Thymus (tissue), 11 donors: ENCODE measurements around the gene GOSR1. TPM values are rescaled to one million over a fixed set of nuclear protein-coding genes. Genes with fewer than 3 reads are reported as not detected.
"Not testable (repeated sequence)": the region's sequence is repeated elsewhere in the genome, so short reads cannot be mapped to it uniquely, and the experiment has no call there.

ENCODE experiments used
- DNase-seq, 9 donors: peaks; one replicate each; pipeline ENCODE4 v3.0.0-alpha.2; 2013; ENCODE audit warnings: low spot score in 9 of 9, low read depth in 6 of 9, missing footprints in 1 of 9
- H3K27ac ChIP-seq, 2 donors: one replicate each; pipeline ENCODE4 v1.5.1; 2013; ENCODE audit warnings: control low read depth in 1 of 2, low read depth in 1 of 2, low read length in 1 of 2, mild to moderate bottlenecking in 1 of 2, moderate library complexity in 1 of 2
- H3K27me3 ChIP-seq, 2 donors: one replicate each; pipeline ENCODE4 v1.5.1; 2013; ENCODE audit warnings: low read length in 1 of 2; ENCODE audit not compliant: control insufficient read depth in 2 of 2, insufficient read depth in 1 of 2
- H3K36me3 ChIP-seq, 2 donors: one replicate each; pipeline ENCODE4 v1.5.1; 2013; ENCODE audit warnings: low read length in 1 of 2, mild to moderate bottlenecking in 1 of 2, moderate library complexity in 1 of 2; ENCODE audit not compliant: control insufficient read depth in 2 of 2, insufficient read depth in 2 of 2
- H3K4me1 ChIP-seq, 2 donors: one replicate each; pipeline ENCODE4 v1.5.1; 2013; ENCODE audit warnings: low read length in 2 of 2; ENCODE audit not compliant: control insufficient read depth in 2 of 2, insufficient read depth in 2 of 2
- H3K4me3 ChIP-seq, 2 donors: one replicate each; pipeline ENCODE4 v1.5.1; 2013; ENCODE audit warnings: low read length in 2 of 2, control low read depth in 1 of 2, mild to moderate bottlenecking in 1 of 2
- H3K9me3 ChIP-seq, 2 donors: one replicate each; pipeline ENCODE4 v1.5.1; 2013; ENCODE audit warnings: low read length in 1 of 2, mild to moderate bottlenecking in 1 of 2; ENCODE audit not compliant: control insufficient read depth in 2 of 2, insufficient read depth in 1 of 2
- WGBS: extraction: QIAGEN DNeasy Blood & Tissue Kit; methylation state at CpG from one replicate; pipeline ENCODE4 v1.1.7; 2013; 5-methylcytosine and 5-hydroxymethylcytosine counted together
- polyA plus RNA-seq: library from polyadenylated mRNA; stranded (reverse); fragments of 200-250 nt; gene quantifications from one replicate; pipeline ENCODE4 v1.2.3, GENCODE V29; 2013
- total RNA-seq: library from RNA; stranded (reverse); fragments of 120-200 nt; gene quantifications from one replicate; pipeline ENCODE4 v1.2.4, GENCODE V29; 2013
- donor health status: healthy.

GOSR1 gene
- total and polyA plus RNA-seq, 2 donors, result 22.2 to 26.2 TPM

GRCh38 chr17:30514895-30515596, 37.8 kb downstream of the GOSR1 start:
- peak in 1 of 9 donors; percentile 48 for DNase-seq
- peaks cover 2 to 6% of the 10 kb centered on the region in 2 donors for H3K4me1 ChIP-seq
- peaks cover 13 to 37% of the 10 kb centered on the region in 2 donors for H3K36me3 ChIP-seq
- no peaks in the 10 kb centered on the region for H3K9me3 ChIP-seq
- H3K27me3 ChIP-seq, result no peaks in the 10 kb centered on the region
- peak overlapping the region in 1 of 2 donors; percentile 26 for H3K27ac ChIP-seq
- H3K4me3 ChIP-seq, result no peak overlapping the region
- 95% methylated on average over 3 of the region's 3 CpGs for WGBS

GRCh38 chr17:30517786-30518185, 40.6 kb downstream of the GOSR1 start:
- WGBS, result 98% methylated on average over 1 of the region's 1 CpG
- Histone ChIP-seq H3K4me1 (peaks cover 2 to 6% of the 10 kb centered on the region in 2 donors), H3K36me3 (peaks cover 30 to 56% of the 10 kb centered on the region in 2 donors), H3K4me3 (no peak overlapping the region), H3K27me3 (no peaks in the 10 kb centered on the region), H3K9me3 (no peaks in the 10 kb centered on the region), H3K27ac (no peak overlapping the region)
- DNase-seq, result no peak

- Histone ChIP-seq H3K27me3 (no peaks in the 10 kb centered on the region), H3K9me3 (no peaks in the 10 kb centered on the region), H3K27ac (no peak overlapping the region), H3K36me3 (peaks cover 27 to 50% of the 10 kb centered on the region in 2 donors), H3K4me1 (peaks cover 2 to 6% of the 10 kb centered on the region in 2 donors), H3K4me3 (no peak overlapping the region)
- DNase-seq, result no peak
- whole genome bisulfite sequencing, result 97% methylated on average over 5 of the region's 5 CpGs
These were observed 42.0 kb downstream of the GOSR1 start for GRCh38 chr17:30519166-30519565.

- Histone ChIP-seq H3K4me1 (peaks cover 2 to 6% of the 10 kb centered on the region in 2 donors), H3K27me3 (no peaks in the 10 kb centered on the region), H3K9me3 (no peaks in the 10 kb centered on the region), H3K36me3 (peaks cover 27 to 55% of the 10 kb centered on the region in 2 donors), H3K4me3 (no peak overlapping the region), H3K27ac (no peak overlapping the region)
- no peak for DNase-seq
- 96% methylated on average over 3 of the region's 3 CpGs for WGBS
These were observed 42.5 kb downstream of the GOSR1 start for GRCh38 chr17:30519707-30520106.

GRCh38 chr17:30520436-30520835, 43.2 kb downstream of the GOSR1 start:
- H3K9me3 ChIP-seq, result no peaks in the 10 kb centered on the region
- H3K4me3 ChIP-seq, result no peak overlapping the region
- H3K4me1 ChIP-seq, result no peaks in the 10 kb centered on the region
- no peaks in the 10 kb centered on the region for H3K27me3 ChIP-seq
- 92% methylated on average over 2 of the region's 2 CpGs for WGBS
- no peak for DNase-seq
- no peak overlapping the region for H3K27ac ChIP-seq
- H3K36me3 ChIP-seq, result peaks cover 25 to 55% of the 10 kb centered on the region in 2 donors

- Histone ChIP-seq H3K27ac (no peak overlapping the region), H3K36me3 (peaks cover 25 to 56% of the 10 kb centered on the region in 2 donors)
- WGBS, result 97% methylated on average over 1 of the region's 1 CpG
These were observed 43.7 kb downstream of the GOSR1 start for GRCh38 chr17:30520882-30521281.

GRCh38 chr17:30521766-30522165, 44.6 kb downstream of the GOSR1 start:
- H3K36me3 ChIP-seq, result peaks cover 25 to 55% of the 10 kb centered on the region in 2 donors

More at GRCh38 chr17:30520882-30521281, 43.7 kb downstream of the GOSR1 start:
- Histone ChIP-seq H3K4me1 (no peaks in the 10 kb centered on the region), H3K9me3 (no peaks in the 10 kb centered on the region), H3K4me3 (no peak overlapping the region), H3K27me3 (no peaks in the 10 kb centered on the region)
- DNase-seq, result no peak

GRCh38 chr17:30523236-30523635, 46.0 kb downstream of the GOSR1 start:
- DNase-seq, H3K9me3 ChIP-seq, H3K27ac ChIP-seq, H3K4me1 ChIP-seq, H3K27me3 ChIP-seq, H3K4me3 ChIP-seq: not testable (repeated sequence)
- peaks cover 25 to 48% of the 10 kb centered on the region in 2 donors for H3K36me3 ChIP-seq
- 96% methylated on average over 34 of the region's 35 CpGs for WGBS

More at GRCh38 chr17:30521766-30522165, 44.6 kb downstream of the GOSR1 start:
- Histone ChIP-seq H3K9me3 (no peaks in the 10 kb centered on the region), H3K27ac (no peak overlapping the region), H3K27me3 (no peaks in the 10 kb centered on the region), H3K4me1 (no peaks in the 10 kb centered on the region), H3K4me3 (no peak overlapping the region)
- WGBS, result 97% methylated on average over 7 of the region's 7 CpGs
- DNase-seq, result no peak

- WGBS, result over 99% methylated on average over 3 of the region's 3 CpGs
These were observed 47.6 kb downstream of the GOSR1 start for GRCh38 chr17:30524847-30525246.

More at GRCh38 chr17:30524847-30525246, 47.6 kb downstream of the GOSR1 start:
- H3K4me1 ChIP-seq, result no peaks in the 10 kb centered on the region
- H3K27me3 ChIP-seq, result no peaks in the 10 kb centered on the region
- H3K9me3 ChIP-seq, result no peaks in the 10 kb centered on the region
- H3K36me3 ChIP-seq, result peaks cover 21 to 38% of the 10 kb centered on the region in 2 donors
- H3K4me3 ChIP-seq, result no peak overlapping the region
- no peak overlapping the region for H3K27ac ChIP-seq
- no peak for DNase-seq
